HG02884 (cell line): ENCODE measurements around the gene INPP4A.
"Not testable (repeated sequence)": the region's sequence is repeated elsewhere in the genome, so short reads cannot be mapped to it uniquely, and the experiment has no call there.

Experiments used
- ATAC-seq: cut with Tn5 transposase; IDR thresholded peaks from one replicate; pipeline ENCODE4 v1.9.1; 2021; ENCODE audit warnings: mild to moderate bottlenecking, moderate library complexity; ENCODE audit not compliant: unreplicated experiment

The INPP4A gene

GRCh38 chr2:98577313-98577712, 132.7 kb downstream of the INPP4A start:
- no peak for ATAC-seq

GRCh38 chr2:98578231-98578630, 133.6 kb downstream of the INPP4A start:
- no peak for ATAC-seq

- ATAC-seq, result no peak
Observed at GRCh38 chr2:98579926-98580325, 135.3 kb downstream of the INPP4A start.

DNA sequence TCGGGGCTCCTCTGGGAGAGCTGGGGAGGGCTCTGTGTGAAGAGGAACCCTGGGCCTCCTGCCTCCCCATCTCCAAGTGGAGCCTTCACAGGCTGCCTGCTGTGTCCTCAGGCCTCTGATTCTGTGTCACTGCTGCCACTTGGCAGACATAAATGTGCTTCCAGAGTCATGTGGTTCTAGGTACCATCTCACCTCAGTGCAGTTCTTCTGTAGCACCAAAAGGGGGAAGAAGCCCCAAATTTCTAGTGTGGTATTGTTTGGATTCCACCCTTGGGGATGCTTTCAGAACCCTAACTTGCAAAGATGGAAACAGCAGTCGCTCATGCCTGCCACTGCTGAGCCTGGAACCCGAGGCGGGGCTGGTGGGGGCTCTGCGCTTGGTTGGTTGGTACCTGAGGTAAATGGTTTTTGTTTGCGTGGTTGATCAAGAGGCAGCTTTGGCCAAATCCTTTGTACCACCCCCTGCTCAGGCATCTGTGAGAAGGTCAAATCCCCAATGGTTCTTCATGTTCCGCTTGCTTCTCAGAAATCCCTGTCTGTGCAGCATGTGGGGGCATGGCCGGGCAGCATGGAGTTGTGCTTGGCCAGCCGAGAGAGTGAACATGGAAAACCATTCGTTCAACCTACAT, 136.1 kb downstream of the INPP4A start:
- ATAC-seq, result no peak

GRCh38 chr2:98582523-98582922, 137.9 kb downstream of the INPP4A start:
- ATAC-seq, result no peak

DNA sequence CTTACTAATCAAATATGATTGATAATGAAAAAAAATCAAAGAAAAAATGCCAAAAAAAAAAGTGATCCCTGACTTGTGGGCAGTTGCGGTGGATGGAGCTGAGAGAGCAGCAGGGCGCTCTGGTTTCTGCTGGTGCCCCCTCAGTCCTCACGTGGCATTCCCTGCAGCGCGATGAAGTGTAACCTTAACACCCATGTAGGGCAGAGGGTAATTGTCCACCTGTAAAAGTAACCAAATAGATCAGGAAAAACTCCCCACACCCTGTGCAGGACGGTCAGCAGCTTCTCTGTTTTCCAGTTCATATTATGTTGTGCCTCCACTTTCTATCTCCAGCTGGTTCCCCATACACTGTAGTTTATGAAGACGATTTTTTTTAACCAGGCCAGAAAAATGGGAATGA, 138.6 kb downstream of the INPP4A start:
- no peak for ATAC-seq

GRCh38 chr2:98583816-98584618, 139.4 kb downstream of the INPP4A start:
- no peak for ATAC-seq

- no peak for ATAC-seq
Observed at GRCh38 chr2:98585386-98585785, 140.7 kb downstream of the INPP4A start.

- no peak for ATAC-seq
Observed at GRCh38 chr2:98586551-98587140, 142.0 kb downstream of the INPP4A start.

DNA sequence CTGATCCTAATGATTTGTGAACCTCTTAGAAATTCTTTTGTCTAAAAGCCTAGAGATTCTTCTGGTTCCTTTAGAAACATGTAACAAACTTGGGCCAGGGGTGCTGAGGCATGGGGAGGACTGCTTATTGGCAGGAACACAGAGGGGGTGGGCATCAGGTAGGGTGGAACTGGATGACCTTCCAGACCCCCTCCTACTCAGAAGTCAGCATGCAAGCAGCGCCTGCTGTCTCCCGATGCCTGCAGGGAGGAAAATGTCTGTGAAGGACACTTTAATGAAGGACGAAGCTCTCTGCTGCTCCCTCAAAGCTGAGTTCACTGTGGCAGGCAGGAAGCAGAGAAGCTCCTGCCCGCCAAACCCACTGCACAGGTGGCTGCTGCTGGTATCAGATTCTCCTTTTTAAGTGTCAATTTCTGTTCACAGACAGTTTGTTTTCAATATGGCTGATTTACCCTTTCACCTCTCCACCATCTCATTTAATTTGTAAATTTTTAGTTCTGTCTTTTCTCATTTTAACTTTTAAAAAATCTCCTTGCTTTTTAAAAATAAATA, 144.3 kb downstream of the INPP4A start:
- no peak for ATAC-seq

DNA sequence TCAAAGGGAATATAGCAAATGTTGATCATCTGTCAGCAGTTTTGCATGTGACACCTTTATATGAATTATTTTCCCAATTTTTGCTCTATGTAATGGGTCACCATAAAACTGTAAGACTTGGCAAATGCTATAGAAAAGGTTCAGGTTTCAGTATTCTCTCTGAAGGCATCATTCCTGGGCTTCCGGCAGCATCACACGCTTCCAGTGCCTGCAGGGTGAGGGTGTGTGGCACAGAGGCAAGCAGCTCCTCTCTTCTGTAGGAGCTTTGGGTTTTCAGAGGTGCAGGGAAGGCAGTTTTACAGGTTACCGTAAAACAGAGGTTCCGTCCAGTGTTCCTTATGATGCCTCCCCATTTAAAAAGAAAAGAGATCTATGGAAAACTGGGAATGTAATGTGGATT, 144.8 kb downstream of the INPP4A start:
- ATAC-seq, result no peak

DNA sequence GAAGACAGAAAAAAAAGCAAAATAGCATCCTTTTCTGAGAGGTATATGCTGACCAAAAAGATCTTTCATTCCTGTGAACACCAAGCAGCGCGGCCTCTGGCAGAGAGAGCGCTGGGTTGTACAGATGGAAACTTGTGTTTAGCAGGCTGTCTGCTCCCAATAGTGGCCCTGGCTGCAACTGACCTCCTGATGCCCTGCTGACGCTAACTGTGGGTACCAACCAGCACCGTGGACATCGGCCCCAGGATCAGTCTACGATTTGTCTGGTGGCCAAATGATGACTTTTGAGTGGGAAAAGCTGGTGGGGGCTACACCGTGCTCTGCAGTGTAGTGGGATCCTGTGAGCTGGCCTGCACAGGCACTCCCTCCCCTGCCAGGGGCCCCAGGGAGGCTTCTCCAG, 147.9 kb downstream of the INPP4A start:
- ATAC-seq, result no peak

DNA sequence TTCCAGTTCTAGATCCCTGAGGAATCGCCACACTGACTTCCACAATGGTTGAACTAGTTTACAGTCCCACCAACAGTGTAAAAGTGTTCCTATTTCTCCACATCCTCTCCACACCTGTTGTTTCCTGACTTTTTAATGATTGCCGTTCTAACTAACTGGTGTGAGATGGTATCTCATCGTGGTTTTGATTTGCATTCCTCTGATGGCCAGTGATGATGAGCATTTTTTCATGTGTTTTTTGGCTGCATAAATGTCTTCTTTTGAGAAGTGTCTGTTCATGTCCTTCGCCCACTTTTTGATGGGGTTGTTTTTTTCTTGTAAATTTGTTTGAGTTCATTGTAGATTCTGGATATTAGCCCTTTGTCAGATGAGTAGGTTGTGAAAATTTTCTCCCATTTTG, 150.0 kb downstream of the INPP4A start:
- ATAC-seq, result not testable (repeated sequence)

DNA sequence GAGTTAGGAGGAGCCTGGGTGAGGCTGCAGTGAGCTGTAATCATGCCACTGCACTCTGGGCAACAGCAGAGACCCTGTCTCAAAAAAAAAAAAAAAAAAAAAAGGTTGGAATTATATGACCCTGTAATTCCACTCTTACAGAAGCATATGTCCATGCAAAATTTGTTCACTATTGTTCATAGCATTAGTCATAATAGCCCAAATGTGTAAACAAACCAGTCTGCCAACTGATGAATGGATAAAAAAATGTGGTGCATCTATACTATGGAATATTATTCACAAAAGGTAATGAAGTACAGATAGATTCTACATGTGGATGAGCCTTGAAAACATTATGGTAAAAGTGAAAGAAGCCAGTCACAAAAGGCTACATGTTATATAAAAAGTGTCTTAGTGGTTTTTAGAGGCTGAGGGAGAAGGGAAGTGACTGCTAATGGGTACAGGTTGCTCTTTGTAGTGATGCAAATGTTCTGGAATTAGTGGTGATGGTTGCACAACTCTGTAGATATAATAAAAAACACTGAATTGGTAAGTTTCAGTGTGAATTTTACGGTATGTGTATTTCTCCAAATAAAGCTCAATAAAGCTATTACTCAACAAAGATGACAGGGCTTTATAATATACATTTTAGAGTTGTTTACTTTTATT, 154.2 kb downstream of the INPP4A start:
- no peak for ATAC-seq

DNA sequence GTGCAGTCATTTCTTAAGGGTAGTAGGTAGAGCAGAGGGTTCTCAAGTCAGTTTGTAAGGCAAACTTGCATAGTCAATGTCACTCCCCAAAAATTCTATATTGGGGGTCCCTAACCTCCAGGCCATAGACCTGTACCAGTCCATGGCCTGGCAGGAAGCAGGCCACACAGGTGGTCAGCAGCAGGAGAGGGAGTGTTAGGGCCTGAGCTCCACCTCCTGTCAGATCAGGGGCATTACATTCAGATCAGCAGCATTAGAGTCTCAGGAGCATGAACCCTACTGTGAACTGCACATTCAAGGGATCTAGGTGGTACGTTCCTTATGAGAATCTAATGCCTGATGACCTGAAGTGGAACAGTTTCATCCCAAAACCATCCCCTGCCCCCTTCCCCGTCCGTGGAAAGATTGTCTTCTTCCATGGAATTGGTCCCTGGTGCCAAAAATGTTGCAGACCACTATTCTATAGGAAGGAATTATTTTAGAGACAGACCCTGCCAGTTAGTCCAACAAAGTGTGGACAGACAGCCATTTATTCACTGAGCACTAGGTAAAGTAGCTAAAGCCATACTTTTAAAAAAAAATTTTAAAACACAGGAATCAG, 157.0 kb downstream of the INPP4A start:
- peak; percentile 66 for ATAC-seq

DNA sequence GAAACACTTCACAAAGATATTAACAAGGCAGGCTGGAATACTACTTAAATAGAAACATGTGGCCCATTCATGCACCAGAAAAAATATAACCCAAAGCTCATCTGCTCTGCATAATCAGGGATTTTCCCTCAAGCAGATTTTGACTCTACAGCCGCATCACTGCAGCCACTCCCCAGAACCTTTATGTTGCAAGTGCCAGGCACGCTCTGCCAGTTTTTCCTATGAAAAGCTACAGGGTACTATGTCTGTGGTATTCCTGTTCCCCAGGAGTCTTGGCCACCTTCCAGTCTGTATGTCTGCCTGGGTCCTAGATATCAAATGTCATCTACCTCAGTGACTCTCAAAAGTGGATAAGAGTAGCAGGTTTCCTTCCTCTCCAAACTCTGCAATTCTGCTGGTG, 159.9 kb downstream of the INPP4A start:
- no peak for ATAC-seq

DNA sequence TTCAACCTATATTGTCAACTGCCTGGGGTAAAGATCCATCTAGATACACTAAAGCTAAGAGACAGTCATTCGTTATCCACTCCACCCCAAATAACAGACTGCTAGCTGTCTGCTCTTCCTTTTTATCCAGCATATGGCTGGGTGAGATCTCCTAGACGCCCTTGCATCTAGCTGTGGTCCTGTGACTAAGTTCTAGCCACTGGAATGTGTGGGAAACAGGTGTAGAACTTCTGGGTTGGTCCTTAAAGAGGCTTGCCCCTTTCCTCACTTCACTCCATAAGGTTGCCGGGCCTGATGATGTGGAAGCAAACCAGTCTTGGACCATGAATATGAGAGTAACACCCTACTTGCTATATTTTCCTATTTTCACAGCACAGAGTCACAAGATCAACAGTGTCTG, 160.4 kb downstream of the INPP4A start:
- ATAC-seq, result no peak

DNA sequence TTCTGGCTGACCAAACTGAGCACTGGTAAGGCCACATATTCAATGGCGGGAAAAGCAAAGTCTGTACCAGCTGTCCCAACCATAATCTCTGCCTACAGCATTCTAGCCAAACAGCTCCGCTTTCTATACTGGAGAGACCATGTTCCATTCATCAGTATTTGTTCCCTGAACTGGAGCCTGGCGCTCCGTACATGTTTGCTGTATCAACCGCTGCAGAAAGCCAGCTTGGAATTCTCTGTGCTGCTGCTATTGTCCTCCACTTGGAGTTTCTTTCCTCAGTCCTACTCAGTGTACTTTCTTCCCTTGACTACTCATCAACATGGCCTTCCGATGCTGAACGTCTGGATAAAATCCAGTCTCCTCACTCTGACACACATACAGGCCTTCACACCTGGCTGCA, 161.8 kb downstream of the INPP4A start:
- ATAC-seq, result no peak

- ATAC-seq, result no peak
Observed at GRCh38 chr2:98607104-98607503, 162.4 kb downstream of the INPP4A start.

GRCh38 chr2:98607741-98608115, 163.1 kb downstream of the INPP4A start:
- no peak for ATAC-seq
